Neuronal stem cell (in vitro differentiated cells): ENCODE results near the gene DPT.

Experiments
- DNase-seq: peaks from one replicate; pipeline ENCODE4 v3.0.0-alpha.2; 2013; ENCODE audit warnings: low spot score
- H2AFZ ChIP-seq: one replicate; pipeline ENCODE4 v1.6.1; 2013; ENCODE audit warnings: mild to moderate bottlenecking, low read length, inconsistent platforms
- H2AK5ac ChIP-seq: 2 replicates; pipeline ENCODE4 v1.6.1; 2013; ENCODE audit warnings: low read depth, mild to moderate bottlenecking, inconsistent platforms, low read length, moderate library complexity, mixed read lengths
- H2BK120ac ChIP-seq: 2 replicates; pipeline ENCODE4 v1.6.1; 2013; ENCODE audit warnings: low read depth, mild to moderate bottlenecking, inconsistent platforms, low read length, moderate library complexity, mixed read lengths
- H2BK12ac ChIP-seq: one replicate; pipeline ENCODE4 v1.6.1; 2013; ENCODE audit warnings: low read length, inconsistent platforms
- H2BK15ac ChIP-seq: 2 replicates; pipeline ENCODE4 v1.6.1; 2013; ENCODE audit warnings: mild to moderate bottlenecking, low read length, inconsistent platforms, mixed read lengths
- H2BK5ac ChIP-seq: one replicate; pipeline ENCODE4 v1.6.1; 2013; ENCODE audit warnings: inconsistent platforms, mild to moderate bottlenecking, low read length, moderate library complexity
- H3K14ac ChIP-seq: one replicate; pipeline ENCODE4 v1.6.1; 2013; ENCODE audit warnings: low read length, inconsistent platforms
- H3K18ac ChIP-seq: 2 replicates; pipeline ENCODE4 v1.6.1; 2013; ENCODE audit warnings: low read length, inconsistent platforms
- H3K23ac ChIP-seq: 2 replicates; pipeline ENCODE4 v1.6.1; 2013; ENCODE audit warnings: low read depth, mild to moderate bottlenecking, mixed read lengths, low read length, inconsistent platforms; ENCODE audit not compliant: poor library complexity
- H3K27ac ChIP-seq: replicated peaks from 3 replicates; pipeline ENCODE4 v1.5.1; 2013; ENCODE audit warnings: low read length, inconsistent platforms
- H3K27me3 ChIP-seq, 3 experiments: 2 replicates each; pipeline ENCODE4 v1.6.1; 2013; ENCODE audit warnings: low read length in 3 of 3, mild to moderate bottlenecking in 2 of 3, inconsistent platforms in 1 of 3, low read depth in 1 of 3, mixed read lengths in 1 of 3, moderate library complexity in 1 of 3; ENCODE audit not compliant: control insufficient read depth in 3 of 3, insufficient read depth in 3 of 3
- H3K36me3 ChIP-seq, 2 donors: replicated peaks in 1 of 2; 2 replicates each; pipeline ENCODE4 v1.6.1; 2013; ENCODE audit warnings: low read length in 2 of 2; ENCODE audit not compliant: control insufficient read depth in 2 of 2, insufficient read depth in 2 of 2
- H3K4ac ChIP-seq: 2 replicates; pipeline ENCODE4 v1.6.1; 2013; ENCODE audit warnings: inconsistent platforms, mild to moderate bottlenecking, low read length, moderate library complexity
- H3K4me1 ChIP-seq, 2 donors: 1 replicate in 1 of 2; 2 replicates in 1 of 2; pipeline ENCODE4 v1.6.1; 2013; ENCODE audit warnings: low read length in 2 of 2, low read depth in 1 of 2; ENCODE audit not compliant: control insufficient read depth in 2 of 2, insufficient read depth in 1 of 2
- H3K4me2 ChIP-seq: one replicate; pipeline ENCODE4 v1.6.1; 2013; ENCODE audit warnings: mild to moderate bottlenecking, low read length, inconsistent platforms; ENCODE audit not compliant: insufficient read depth, poor library complexity, severe bottlenecking
- H3K4me3 ChIP-seq, 2 donors: 2 replicates each; pipeline ENCODE4 v1.5.1; 2013; ENCODE audit warnings: low read length in 2 of 2, mild to moderate bottlenecking in 2 of 2, inconsistent platforms in 1 of 2, moderate library complexity in 1 of 2
- H3K79me1 ChIP-seq: one replicate; pipeline ENCODE4 v1.6.1; 2013; ENCODE audit warnings: low read depth, mild to moderate bottlenecking, inconsistent platforms, low read length, moderate library complexity
- H3K9ac ChIP-seq: one replicate; pipeline ENCODE4 v1.6.1; 2013; ENCODE audit warnings: mild to moderate bottlenecking, low read depth, low read length, inconsistent platforms; ENCODE audit not compliant: poor library complexity
- H3K9me3 ChIP-seq, 2 donors: replicated peaks in 1 of 2; 2 replicates each; pipeline versions ENCODE3 to v1.6.1; 2013; ENCODE audit warnings: low read length in 2 of 2, mild to moderate bottlenecking in 2 of 2, inconsistent platforms in 1 of 2, low read depth in 1 of 2, mixed read lengths in 1 of 2, moderate library complexity in 1 of 2; ENCODE audit not compliant: control insufficient read depth in 2 of 2, insufficient read depth in 1 of 2
- H4K8ac ChIP-seq: one replicate; pipeline ENCODE4 v1.6.1; 2013; ENCODE audit warnings: low read depth, mild to moderate bottlenecking, inconsistent platforms, low read length, moderate library complexity
- H4K91ac ChIP-seq: one replicate; pipeline ENCODE4 v1.6.1; 2013; ENCODE audit warnings: low read length, low read depth, mild to moderate bottlenecking, inconsistent platforms; ENCODE audit not compliant: poor library complexity
- WGBS, 2 donors: extraction: QIAGEN DNeasy Blood & Tissue Kit; methylation state at CpG; one replicate each; pipeline ENCODE4 v1.1.7; 2013; ENCODE audit warnings: missing lambda C conversion rate in 2 of 2, mixed read lengths in 1 of 2; ENCODE audit not compliant: insufficient read length in 2 of 2, insufficient replicate concordance in 1 of 2; ENCODE audit errors: extremely low coverage in 2 of 2; 5-methylcytosine and 5-hydroxymethylcytosine counted together

DPT gene

GRCh38 chr1:168645721-168646120 lies 83.3 kb downstream of the DPT start:
- no peaks in the 10 kb centered on the region for H3K79me1 ChIP-seq
- no peak overlapping the region for H3K23ac ChIP-seq
- H3K4me3 ChIP-seq: no peak overlapping the region
- no peak overlapping the region for H2BK5ac ChIP-seq
- H2BK120ac ChIP-seq: no peak overlapping the region
- H3K36me3 ChIP-seq: no peaks in the 10 kb centered on the region
- H4K8ac ChIP-seq: no peak overlapping the region
- H2AFZ ChIP-seq: no peak overlapping the region
- H3K4ac ChIP-seq: no peak overlapping the region
- no CpG with 5 or more reads among the region's 3 CpGs for WGBS, 2 donors
- H2BK12ac ChIP-seq: no peak overlapping the region
- H2AK5ac ChIP-seq: no peak overlapping the region
- no peak overlapping the region for H3K18ac ChIP-seq
- no peak for DNase-seq
- no peak overlapping the region for H3K9ac ChIP-seq
- no peaks in the 10 kb centered on the region for H3K4me1 ChIP-seq
- H3K4me2 ChIP-seq: no peak overlapping the region
- H3K27ac ChIP-seq: no peak overlapping the region
- H3K9me3 ChIP-seq: no peaks in the 10 kb centered on the region
- H2BK15ac ChIP-seq: no peak overlapping the region
- H4K91ac ChIP-seq: no peak overlapping the region
- H3K27me3 ChIP-seq: no peaks in the 10 kb centered on the region
- H3K14ac ChIP-seq: no peak overlapping the region
